HepG2 (cell line): ENCODE results near the gene GP1BA. TPM values are rescaled to one million over a fixed set of nuclear protein-coding genes. Genes with fewer than 3 reads are reported as not detected.

ENCODE experiments used
- CCAR2 ChIP-seq: fragments of 200-400 bp; formaldehyde crosslinking; optimal IDR thresholded peaks from 2 replicates; pipeline ENCODE3; 2018; ENCODE audit warnings: low read depth, mild to moderate bottlenecking, low read length, moderate library complexity
- PCBP2 ChIP-seq: fragments of 200-400 bp; formaldehyde crosslinking; optimal IDR thresholded peaks from 2 replicates; pipeline ENCODE3; 2018; ENCODE audit warnings: low read length, low read depth; ENCODE audit not compliant: poor library complexity, severe bottlenecking
- RNF2 ChIP-seq: fragments of 450-650 bp; conservative IDR thresholded peaks from 2 replicates; pipeline ENCODE4 v1.6.1; 2016; ENCODE audit warnings: low read depth
- SOX13 ChIP-seq, 3 experiments: fragments of 450-650 bp in 1 of 3; sonication (generic) in 1 of 3; formaldehyde crosslinking in 1 of 3; IDR thresholded peaks in 2 of 3; conservative IDR thresholded peaks in 1 of 3; 2 replicates each; pipeline versions ENCODE4 v1.5.0 to v1.6.1; 2016 to 2020; ENCODE audit warnings: antibody characterized with exemption in 1 of 3, mild to moderate bottlenecking in 1 of 3, missing compliant biosample characterization in 1 of 3, missing genetic modification reagents in 1 of 3, moderate library complexity in 1 of 3
- SOX6 ChIP-seq, 2 experiments: fragments of 450-650 bp in 1 of 2; sonication (generic) in 1 of 2; formaldehyde crosslinking in 1 of 2; IDR thresholded peaks; 2 replicates each; pipeline versions ENCODE4 v1.4.0 to v1.6.1; 2017 to 2020; ENCODE audit warnings: antibody characterized with exemption in 1 of 2, mild to moderate bottlenecking in 1 of 2, missing genetic modification reagents in 1 of 2
- ZFY ChIP-seq: sonication (generic); formaldehyde crosslinking; IDR thresholded peaks from 2 replicates; pipeline ENCODE4 v1.4.0; 2020; ENCODE audit warnings: missing genetic modification reagents
- ZKSCAN8 ChIP-seq: IDR thresholded peaks from 2 replicates; pipeline ENCODE4 v1.6.1; 2016; ENCODE audit warnings: borderline replicate concordance, missing genetic modification reagents, missing compliant biosample characterization
- ZNF143 ChIP-seq: sonication (generic); formaldehyde crosslinking; IDR thresholded peaks from 2 replicates; pipeline ENCODE4 v1.4.0; 2020; ENCODE audit warnings: missing genetic modification reagents
- ZNF318 ChIP-seq: sonication (generic); formaldehyde crosslinking; IDR thresholded peaks from 2 replicates; pipeline ENCODE4 v1.4.0; 2020; ENCODE audit warnings: mild to moderate bottlenecking, missing genetic modification reagents
- ZNF350 ChIP-seq: sonication (generic); formaldehyde crosslinking; IDR thresholded peaks from 2 replicates; pipeline ENCODE4 v1.4.0; 2020; ENCODE audit warnings: mild to moderate bottlenecking, low read depth, missing genetic modification reagents, borderline replicate concordance
- ZNF430 ChIP-seq: sonication (generic); formaldehyde crosslinking; IDR thresholded peaks from 2 replicates; pipeline ENCODE4 v1.9.0; 2021; ENCODE audit warnings: mild to moderate bottlenecking, missing genetic modification reagents
- ZNF768 ChIP-seq: sonication (generic); formaldehyde crosslinking; IDR thresholded peaks from 2 replicates; pipeline ENCODE4 v1.4.0; 2020; ENCODE audit warnings: missing genetic modification reagents
- ZNF792 ChIP-seq: IDR thresholded peaks from 2 replicates; pipeline ENCODE4 v1.6.1; 2016
- polyA plus RNA-seq, 8 experiments: library from polyadenylated mRNA; depleted of rRNA in 3 of 8; stranded (reverse) in 7 of 8; unstranded in 1 of 8; fragments of >200 nt; fragmentation: Illumina TruSeq in 4 of 8; extraction: Trizol in 4 of 8; gene quantifications; 2 replicates each; pipeline versions ENCODE4 v1.2.1 to v1.2.3, GENCODE V29; 2011 to 2016; ENCODE audit warnings: low read depth in 4 of 8, missing spikeins in 1 of 8, mixed read lengths in 1 of 8; ENCODE audit not compliant: insufficient read depth in 1 of 8
- total RNA-seq, 5 experiments: library from RNA; depleted of rRNA; stranded (reverse); fragments of >200 nt; fragmentation: Illumina TruSeq; extraction: Trizol; gene quantifications; 2 replicates each; pipeline ENCODE4 v1.2.3, GENCODE V29; 2016; ENCODE audit warnings: low read depth in 1 of 5
- TF ChIP-seq, protein P1 (sequence below): sonication (generic); formaldehyde crosslinking; IDR thresholded peaks from 2 replicates; pipeline ENCODE4 v1.8.0; 2022; ENCODE audit warnings: missing genetic modification reagents, mild to moderate bottlenecking, inconsistent platforms, borderline replicate concordance
- TF ChIP-seq, protein P2 (sequence below): IDR thresholded peaks from 2 replicates; pipeline ENCODE4 v1.6.1; 2016; ENCODE audit warnings: mild to moderate bottlenecking
- TF ChIP-seq, protein P3 (sequence below): fragments of 450-650 bp; IDR thresholded peaks from 2 replicates; pipeline ENCODE4 v1.6.1; 2017

GP1BA gene
- total and polyA plus RNA-seq, 2 of the 13 experiments (the other 11 are each of a cell fraction or from before 2014, with no cell fraction given), result not detected

- 0 out of 2 replicates have a peak, but pooled peaks have one; percentile 20 for TF ChIP-seq ZKSCAN8 (CRISPR knock-in tag)
- TF ChIP-seq PCBP2, result no peak
- no peak for TF ChIP-seq ZNF318 (CRISPR knock-in tag)
- TF ChIP-seq, protein P1, sequence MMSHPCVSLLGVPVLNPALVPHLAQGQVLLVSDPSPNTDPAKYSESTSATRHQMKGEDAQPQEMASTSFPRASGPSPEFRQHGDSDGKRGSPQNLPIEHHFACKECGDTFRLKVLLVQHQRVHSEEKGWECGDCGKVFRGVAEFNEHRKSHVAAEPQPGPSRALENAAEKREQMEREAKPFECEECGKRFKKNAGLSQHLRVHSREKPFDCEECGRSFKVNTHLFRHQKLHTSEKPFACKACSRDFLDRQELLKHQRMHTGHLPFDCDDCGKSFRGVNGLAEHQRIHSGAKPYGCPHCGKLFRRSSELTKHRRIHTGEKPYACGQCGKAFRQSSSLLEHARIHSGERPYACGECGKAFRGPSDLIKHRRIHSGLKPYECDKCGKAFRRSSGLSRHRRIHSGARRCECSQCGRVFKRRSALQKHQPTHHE, result no peak
- no peak; the same call in 1 of the 2 replicates for TF ChIP-seq ZNF350
- no peak for TF ChIP-seq ZNF430 (CRISPR knock-in tag)
- no peak for TF ChIP-seq CCAR2
- no peak for TF ChIP-seq ZFY (CRISPR knock-in tag)
- TF ChIP-seq, protein P2, sequence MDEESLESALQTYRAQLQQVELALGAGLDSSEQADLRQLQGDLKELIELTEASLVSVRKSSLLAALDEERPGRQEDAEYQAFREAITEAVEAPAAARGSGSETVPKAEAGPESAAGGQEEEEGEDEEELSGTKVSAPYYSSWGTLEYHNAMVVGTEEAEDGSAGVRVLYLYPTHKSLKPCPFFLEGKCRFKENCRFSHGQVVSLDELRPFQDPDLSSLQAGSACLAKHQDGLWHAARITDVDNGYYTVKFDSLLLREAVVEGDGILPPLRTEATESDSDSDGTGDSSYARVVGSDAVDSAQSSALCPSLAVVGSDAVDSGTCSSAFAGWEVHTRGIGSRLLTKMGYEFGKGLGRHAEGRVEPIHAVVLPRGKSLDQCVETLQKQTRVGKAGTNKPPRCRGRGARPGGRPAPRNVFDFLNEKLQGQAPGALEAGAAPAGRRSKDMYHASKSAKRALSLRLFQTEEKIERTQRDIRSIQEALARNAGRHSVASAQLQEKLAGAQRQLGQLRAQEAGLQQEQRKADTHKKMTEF (CRISPR knock-in tag), result peak; percentile 39; the same call in 1 of the 2 replicates
- TF ChIP-seq, protein P3, sequence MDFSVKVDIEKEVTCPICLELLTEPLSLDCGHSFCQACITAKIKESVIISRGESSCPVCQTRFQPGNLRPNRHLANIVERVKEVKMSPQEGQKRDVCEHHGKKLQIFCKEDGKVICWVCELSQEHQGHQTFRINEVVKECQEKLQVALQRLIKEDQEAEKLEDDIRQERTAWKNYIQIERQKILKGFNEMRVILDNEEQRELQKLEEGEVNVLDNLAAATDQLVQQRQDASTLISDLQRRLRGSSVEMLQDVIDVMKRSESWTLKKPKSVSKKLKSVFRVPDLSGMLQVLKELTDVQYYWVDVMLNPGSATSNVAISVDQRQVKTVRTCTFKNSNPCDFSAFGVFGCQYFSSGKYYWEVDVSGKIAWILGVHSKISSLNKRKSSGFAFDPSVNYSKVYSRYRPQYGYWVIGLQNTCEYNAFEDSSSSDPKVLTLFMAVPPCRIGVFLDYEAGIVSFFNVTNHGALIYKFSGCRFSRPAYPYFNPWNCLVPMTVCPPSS, result no peak
- TF ChIP-seq ZNF792, result no peak
- no peak for TF ChIP-seq RNF2
- TF ChIP-seq ZNF768 (CRISPR knock-in tag), result no peak
- no peak for TF ChIP-seq ZNF143
- no peak for TF ChIP-seq SOX6 (IDR thresholded peaks at IDR 0.05)
- TF ChIP-seq SOX6 (CRISPR knock-in tag; IDR thresholded peaks at IDR 0.05), result peak; percentile 26; the same call in 1 of the 2 replicates
- TF ChIP-seq SOX13 (IDR thresholded peaks at IDR 0.05), result no peak
- no peak for TF ChIP-seq SOX13 (CRISPR knock-in tag; conservative IDR thresholded peaks at IDR 0.05 in 1 of 2, IDR thresholded peaks at IDR 0.05 in 1 of 2)
These were observed 11.6 kb upstream of the GP1BA start (continued) for GRCh38 chr17:4920351-4921048.
